ENCODE measurements around the gene KLHDC1.
"Not testable (repeated sequence)": the region's sequence is repeated elsewhere in the genome, so short reads cannot be mapped to it uniquely, and the experiment has no call there.

KLHDC1 gene

GRCh38 chr14:49692811-49693734, at the start of gene KLHDC1:
KLHDC1 (plus strand) TSS chr14:49693120; CDS start chr14:49693195, 75 bp downstream.
- H3K9me3 ChIP-seq (ENCODE audit: insufficient read depth, low read length), result no peaks in the 10 kb centered on the region
- peak within 1 kb of the TSS; percentile 93 for H2AFZ ChIP-seq (ENCODE audit: low read depth, low read length, severe bottlenecking)
- TF ChIP-seq EZH2phosphoT487 (conservative IDR thresholded peaks at IDR 0.05; ENCODE audit: low read length), result no peak
- no peak for TF ChIP-seq CTCF (IDR thresholded peaks at IDR 0.05; ENCODE audit: insufficient read depth, low read length, poor library complexity, severe bottlenecking)
- H3K9ac ChIP-seq (ENCODE audit: low read length), result peak within 1 kb of the TSS; percentile 65
- H3K27ac ChIP-seq (ENCODE audit: low read depth, low read length), result no peak within 1 kb of the TSS
- peaks cover 28% of the 10 kb centered on the region for H3F3A ChIP-seq (ENCODE audit: insufficient read depth)
- H3K36me3 ChIP-seq (ENCODE audit: low read length), result no peaks in the 10 kb centered on the region
- peak within 1 kb of the TSS; percentile 72 for H3K4me2 ChIP-seq (ENCODE audit: low read depth, low read length, poor library complexity, severe bottlenecking)
- no peaks in the 10 kb centered on the region for H3K9me2 ChIP-seq (replicated peaks; ENCODE audit: insufficient read depth, low read length)
- no peaks in the 10 kb centered on the region for H3K79me2 ChIP-seq (ENCODE audit: insufficient read depth, low read length)
- no peaks in the 10 kb centered on the region for H4K20me1 ChIP-seq (ENCODE audit: low read depth, low read length)
- peak within 1 kb of the TSS; percentile 62 for H3K4me3 ChIP-seq (ENCODE audit: insufficient read depth, low read length, poor library complexity, severe bottlenecking)
- no peaks in the 10 kb centered on the region for H3K27me3 ChIP-seq (ENCODE audit: low read length)

GRCh38 chr14:49653508-49653907, 39.4 kb upstream of the KLHDC1 start:
- H3K4me3 ChIP-seq (ENCODE audit: insufficient read depth, low read length, poor library complexity, severe bottlenecking), result no peak overlapping the region
- no peak overlapping the region for H3K4me2 ChIP-seq (ENCODE audit: low read depth, low read length, poor library complexity, severe bottlenecking)
- peaks cover 10% of the 10 kb centered on the region for H4K20me1 ChIP-seq (ENCODE audit: low read depth, low read length)
- H3K9me3 ChIP-seq (ENCODE audit: insufficient read depth, low read length), result no peaks in the 10 kb centered on the region
- no peak overlapping the region for H3K27ac ChIP-seq (ENCODE audit: low read depth, low read length)
- no peaks in the 10 kb centered on the region for H3K27me3 ChIP-seq (ENCODE audit: low read length)
- TF ChIP-seq CTCF (IDR thresholded peaks at IDR 0.05; ENCODE audit: insufficient read depth, low read length, poor library complexity, severe bottlenecking), result no peak
- no peak for TF ChIP-seq EZH2phosphoT487 (conservative IDR thresholded peaks at IDR 0.05; ENCODE audit: low read length)
- no peak overlapping the region for H2AFZ ChIP-seq (ENCODE audit: low read depth, low read length, severe bottlenecking)
- H3K9ac ChIP-seq (ENCODE audit: low read length), result no peak overlapping the region
- no peaks in the 10 kb centered on the region for H3K9me2 ChIP-seq (replicated peaks; ENCODE audit: insufficient read depth, low read length)
- H3K79me2 ChIP-seq (ENCODE audit: insufficient read depth, low read length), result peaks cover 3% of the 10 kb centered on the region; the same call in 1 of the 2 replicates
- peaks cover 26% of the 10 kb centered on the region for H3F3A ChIP-seq (ENCODE audit: insufficient read depth)
- H3K36me3 ChIP-seq (ENCODE audit: low read length), result peaks cover 22% of the 10 kb centered on the region; the same call in 1 of the 2 replicates

GRCh38 chr14:49654511-49654910, 38.4 kb upstream of the KLHDC1 start:
- Histone ChIP-seq H3K27ac (ENCODE audit: low read depth, low read length) (no peak overlapping the region), H3K4me3 (ENCODE audit: insufficient read depth, low read length, poor library complexity, severe bottlenecking) (no peak overlapping the region), H3K9ac (ENCODE audit: low read length) (no peak overlapping the region), H3F3A (ENCODE audit: insufficient read depth) (peaks cover 22% of the 10 kb centered on the region; the same call in 1 of the 2 replicates), H3K27me3 (ENCODE audit: low read length) (no peaks in the 10 kb centered on the region), H3K4me2 (ENCODE audit: low read depth, low read length, poor library complexity, severe bottlenecking) (no peak overlapping the region), H3K9me3 (ENCODE audit: insufficient read depth, low read length) (no peaks in the 10 kb centered on the region), H2AFZ (ENCODE audit: low read depth, low read length, severe bottlenecking) (no peak overlapping the region), H4K20me1 (ENCODE audit: low read depth, low read length) (peaks cover 10% of the 10 kb centered on the region; the same call in 1 of the 2 replicates), H3K79me2 (ENCODE audit: insufficient read depth, low read length) (no peaks in the 10 kb centered on the region), H3K36me3 (ENCODE audit: low read length) (peaks cover 22% of the 10 kb centered on the region; the same call in 1 of the 2 replicates), H3K9me2 (replicated peaks; ENCODE audit: insufficient read depth, low read length) (no peaks in the 10 kb centered on the region)
- TF ChIP-seq CTCF (IDR thresholded peaks at IDR 0.05; ENCODE audit: insufficient read depth, low read length, poor library complexity, severe bottlenecking), result no peak
- no peak for TF ChIP-seq EZH2phosphoT487 (conservative IDR thresholded peaks at IDR 0.05; ENCODE audit: low read length)

GRCh38 chr14:49657500-49657899, 35.4 kb upstream of the KLHDC1 start:
- not testable (repeated sequence) for H2AFZ ChIP-seq (ENCODE audit: low read depth, low read length, severe bottlenecking); H3K9me2 ChIP-seq (replicated peaks; ENCODE audit: insufficient read depth, low read length); H3K27ac ChIP-seq (ENCODE audit: low read depth, low read length); H3K79me2 ChIP-seq (ENCODE audit: insufficient read depth, low read length); H3K4me3 ChIP-seq (ENCODE audit: insufficient read depth, low read length, poor library complexity, severe bottlenecking); H3F3A ChIP-seq (ENCODE audit: insufficient read depth); H3K9me3 ChIP-seq (ENCODE audit: insufficient read depth, low read length); H3K4me2 ChIP-seq (ENCODE audit: low read depth, low read length, poor library complexity, severe bottlenecking); H4K20me1 ChIP-seq (ENCODE audit: low read depth, low read length); H3K9ac ChIP-seq (ENCODE audit: low read length); H3K27me3 ChIP-seq (ENCODE audit: low read length)
- H3K36me3 ChIP-seq (ENCODE audit: low read length), result peaks cover 20% of the 10 kb centered on the region; the same call in 1 of the 2 replicates
